HG03520 (cell line): ENCODE data around the gene HECW1.
"Not testable (repeated sequence)": the region's sequence is repeated elsewhere in the genome, so short reads cannot be mapped to it uniquely, and the experiment has no call there.

Experiments used
- ATAC-seq: cut with Tn5 transposase; IDR thresholded peaks from one replicate; pipeline ENCODE4 v1.9.1; 2021; ENCODE audit warnings: mild to moderate bottlenecking, moderate library complexity; ENCODE audit not compliant: unreplicated experiment

Gene HECW1

DNA sequence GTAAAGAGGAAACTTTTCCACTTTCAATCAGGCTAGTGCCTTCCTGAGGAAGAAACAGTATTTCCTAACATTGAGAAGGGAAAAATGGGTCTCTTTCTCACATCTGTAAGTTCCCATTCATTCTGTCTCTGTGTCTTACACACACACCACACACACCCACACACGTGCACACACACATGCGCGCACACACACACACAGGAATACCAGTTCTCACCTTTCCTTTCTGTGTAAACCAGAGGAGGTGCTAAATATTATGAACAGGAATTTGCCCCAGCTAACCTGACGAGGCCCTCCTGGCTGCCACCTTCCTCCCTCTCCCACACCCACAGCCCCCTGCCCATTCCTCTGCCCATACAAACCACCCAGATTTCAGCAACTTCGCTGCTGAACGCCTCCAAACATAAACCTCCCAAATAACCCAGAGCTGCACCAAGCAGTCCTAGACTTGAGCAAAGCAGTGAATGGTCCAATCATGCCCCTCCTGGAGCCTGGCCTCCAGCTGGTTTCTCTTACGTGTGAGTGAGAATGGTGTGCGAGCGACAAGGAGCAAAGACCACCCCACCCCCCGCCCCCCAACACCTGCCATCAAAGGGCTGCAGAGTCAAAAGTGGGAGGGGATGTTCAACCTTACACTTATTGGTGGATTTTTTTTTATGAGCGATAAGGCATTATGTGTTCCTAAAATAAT, 190.5 kb downstream of the HECW1 start:
- ATAC-seq = no peak

GRCh38 chr7:43303740-43304241, 191.3 kb downstream of the HECW1 start:
- ATAC-seq = no peak

GRCh38 chr7:43306404-43306803, 194.0 kb downstream of the HECW1 start:
- no peak for ATAC-seq

GRCh38 chr7:43307522-43307921, 195.1 kb downstream of the HECW1 start:
- no peak for ATAC-seq

- no peak for ATAC-seq
Observed at GRCh38 chr7:43308913-43309705, 196.7 kb downstream of the HECW1 start.

- no peak for ATAC-seq
Observed at GRCh38 chr7:43309706-43310022, 197.2 kb downstream of the HECW1 start.

- ATAC-seq = no peak
Observed at GRCh38 chr7:43311052-43311451, 198.6 kb downstream of the HECW1 start.

DNA sequence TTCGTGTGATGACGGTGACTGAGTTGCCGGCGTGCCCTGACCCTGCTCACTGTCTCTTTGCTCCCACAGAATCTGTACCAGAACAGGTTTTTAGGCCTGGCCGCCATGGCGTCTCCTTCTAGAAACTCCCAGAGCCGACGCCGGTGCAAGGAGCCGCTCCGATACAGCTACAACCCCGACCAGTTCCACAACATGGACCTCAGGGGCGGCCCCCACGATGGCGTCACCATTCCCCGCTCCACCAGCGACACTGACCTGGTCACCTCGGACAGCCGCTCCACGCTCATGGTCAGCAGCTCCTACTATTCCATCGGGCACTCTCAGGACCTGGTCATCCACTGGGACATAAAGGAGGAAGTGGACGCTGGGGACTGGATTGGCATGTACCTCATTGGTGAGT, 199.2 kb downstream of the HECW1 start:
- ATAC-seq = no peak

DNA sequence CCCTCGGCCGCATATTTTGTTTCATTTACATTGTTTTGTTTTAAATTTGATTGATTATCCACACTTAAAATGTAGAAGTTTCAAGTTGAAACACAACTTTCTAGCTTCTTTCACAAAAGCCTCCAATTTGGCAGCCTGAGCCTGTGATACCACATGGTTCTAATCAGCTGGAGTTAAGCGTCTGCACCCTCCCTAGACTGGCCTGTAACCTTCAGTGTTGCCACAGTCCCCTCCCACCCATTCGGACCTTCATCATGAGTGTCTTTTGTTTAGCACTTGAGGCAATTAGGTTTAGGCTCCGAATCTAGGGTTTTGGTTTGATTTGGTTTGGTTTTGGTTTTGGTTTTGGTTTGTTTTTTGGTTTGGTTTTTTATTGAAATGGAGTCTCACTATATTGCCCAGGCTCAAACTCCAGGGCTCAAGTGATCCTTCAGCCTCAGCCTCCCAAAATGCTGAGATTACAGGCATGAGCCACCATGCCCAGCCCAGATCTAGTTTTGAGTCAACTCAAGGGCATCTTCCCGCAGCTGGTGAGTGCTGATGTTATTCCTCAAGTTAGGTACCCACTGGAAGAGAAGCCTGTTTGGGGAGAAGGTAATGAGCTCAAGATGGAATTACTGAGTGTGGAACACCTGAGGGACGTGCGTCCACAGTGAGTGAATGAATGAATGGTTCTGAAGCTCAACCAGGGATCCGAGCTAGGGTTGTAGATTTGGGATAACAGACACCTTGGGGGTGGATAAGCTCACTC, 201.4 kb downstream of the HECW1 start:
- no peak for ATAC-seq

DNA sequence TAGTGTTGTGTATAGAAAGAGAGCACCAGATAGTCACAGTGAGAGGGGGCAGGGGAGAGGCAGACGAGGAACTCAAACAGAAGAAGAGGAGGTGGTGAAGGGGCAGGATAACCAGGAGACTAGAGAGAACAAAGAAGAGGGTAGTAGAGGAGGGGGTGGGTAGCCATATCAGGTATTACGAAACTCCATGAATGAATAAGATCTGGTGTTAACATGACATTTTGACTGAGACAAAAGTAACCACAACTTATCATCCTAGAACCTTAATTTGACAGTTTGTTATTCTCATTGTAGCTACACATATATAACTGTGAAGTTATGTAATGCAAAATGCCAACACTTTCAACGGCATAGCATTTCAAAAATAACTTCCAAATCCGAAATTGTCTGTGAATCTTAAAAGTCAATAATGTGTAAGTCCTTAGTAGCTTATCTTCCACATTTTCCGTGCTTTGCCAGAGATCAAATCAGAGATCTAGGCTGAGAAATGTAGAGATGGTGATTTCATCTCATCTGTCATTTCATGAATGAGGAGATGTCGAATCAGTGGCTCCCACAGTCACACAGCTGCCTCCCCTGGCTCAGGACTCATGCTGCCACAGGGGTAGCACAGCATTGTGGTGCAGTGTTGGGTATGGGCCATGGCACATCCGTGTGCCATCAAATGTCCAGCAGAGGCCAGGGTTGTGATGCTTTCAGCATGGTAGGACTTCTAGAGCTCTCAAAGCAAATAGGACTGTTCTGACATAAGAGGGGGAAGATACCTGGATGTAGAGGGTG, 202.1 kb downstream of the HECW1 start:
- no peak for ATAC-seq

GRCh38 chr7:43317075-43317474, 204.6 kb downstream of the HECW1 start:
- no peak for ATAC-seq

DNA sequence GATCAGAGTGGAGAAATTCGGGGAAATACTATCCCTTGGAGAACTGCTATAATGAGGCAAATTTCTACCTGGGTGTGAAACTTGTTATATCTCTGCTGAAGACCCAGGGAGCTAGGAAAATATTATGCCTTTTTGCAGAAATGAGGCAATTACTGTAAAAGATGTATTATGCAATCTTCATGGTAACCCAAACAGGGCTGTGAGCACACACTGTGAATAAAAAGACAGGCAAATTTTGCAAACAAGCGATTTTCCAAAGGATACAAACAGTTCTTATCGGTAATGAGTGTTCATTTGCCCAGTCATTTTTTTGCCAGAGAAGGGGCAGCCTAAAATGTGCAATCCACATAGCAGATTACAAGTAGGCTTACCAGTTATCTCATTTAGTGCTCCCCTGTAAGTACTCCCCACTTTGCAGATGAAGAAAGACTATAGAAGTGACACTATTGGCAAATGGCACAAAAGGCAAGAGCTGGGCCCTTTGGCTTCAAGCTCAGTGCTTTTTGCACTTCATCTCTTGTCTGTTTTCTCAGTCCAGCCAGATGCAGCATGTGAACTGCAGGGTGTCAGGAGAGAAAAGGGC, 205.8 kb downstream of the HECW1 start:
- ATAC-seq = no peak

- no peak for ATAC-seq
Observed at GRCh38 chr7:43325595-43325994, 213.1 kb downstream of the HECW1 start.

- ATAC-seq = no peak
Observed at GRCh38 chr7:43328336-43328735, 215.9 kb downstream of the HECW1 start.

DNA sequence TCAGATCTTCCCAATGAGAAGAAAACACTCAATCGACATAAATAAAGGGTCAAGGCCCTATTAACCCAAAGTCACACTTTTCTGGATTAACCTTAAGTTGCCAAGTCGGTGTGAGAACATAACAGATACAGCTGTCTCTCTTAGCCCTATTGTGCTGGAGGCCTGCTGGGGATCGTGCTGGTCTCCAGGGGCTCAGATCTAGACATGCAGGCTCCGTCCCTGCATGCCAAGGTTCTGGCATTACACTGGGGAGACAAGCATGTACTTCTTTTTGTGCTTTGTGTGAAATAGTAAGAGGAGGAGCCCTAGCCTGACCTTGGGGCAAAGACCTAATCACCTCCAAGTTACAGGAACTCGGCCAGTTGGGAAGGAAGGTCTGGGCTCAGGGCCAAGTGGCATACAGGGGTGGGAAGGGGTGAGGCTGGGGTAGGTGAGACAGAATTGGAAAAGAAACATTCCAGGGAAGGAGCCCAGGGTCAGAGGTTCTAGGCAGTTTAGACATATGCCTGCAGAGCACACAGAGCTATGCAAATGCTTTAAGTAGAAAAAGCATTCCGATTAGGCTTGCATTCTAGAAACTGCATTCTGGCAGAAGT, 216.4 kb downstream of the HECW1 start:
- ATAC-seq = no peak

DNA sequence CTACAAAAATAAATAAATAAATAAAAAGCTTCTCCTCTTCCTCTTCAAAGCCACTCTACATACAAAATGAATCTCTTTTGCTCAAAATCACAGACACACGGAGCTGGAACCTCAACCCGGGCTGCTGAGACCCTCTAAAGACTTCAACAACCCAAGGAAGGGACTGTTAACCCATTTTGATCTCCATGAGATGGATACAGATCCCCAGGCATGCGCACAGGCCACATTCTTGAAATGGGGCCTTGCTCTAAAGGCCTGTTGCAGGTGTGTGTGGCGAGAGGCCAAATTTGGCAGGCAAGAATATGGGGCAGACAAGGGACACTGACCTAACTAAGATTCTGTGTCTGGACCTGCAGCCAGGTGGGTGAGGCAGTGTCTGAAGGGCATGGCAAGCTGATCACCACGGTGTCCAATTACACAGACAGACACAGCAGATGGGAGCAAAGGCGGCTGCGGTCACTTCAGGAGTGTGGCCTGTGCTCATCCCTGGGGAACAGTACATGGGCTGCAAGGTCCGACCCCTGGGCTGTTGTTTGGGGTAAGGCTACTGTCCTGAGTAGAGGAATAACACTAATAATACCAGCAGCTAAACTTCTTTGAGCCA, 219.8 kb downstream of the HECW1 start:
- no peak for ATAC-seq

DNA sequence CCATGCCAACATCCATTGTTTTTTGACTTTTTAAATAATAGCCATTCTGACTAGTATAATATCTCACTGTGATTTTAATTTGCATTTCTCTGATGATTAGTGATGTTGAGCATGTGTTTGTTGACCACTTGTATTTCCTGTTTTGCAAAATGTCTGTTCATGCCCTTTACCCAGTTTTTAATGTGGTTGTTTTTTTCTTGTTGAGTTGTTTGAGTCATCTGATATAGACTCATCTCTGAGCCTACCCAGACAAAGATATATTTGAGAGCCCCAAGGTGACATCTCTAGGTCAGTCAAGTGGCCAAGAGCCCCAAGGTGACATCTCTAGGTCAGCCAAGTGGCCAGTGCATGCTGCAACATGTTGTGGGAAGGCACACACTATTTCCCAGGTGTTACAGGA, 224.7 kb downstream of the HECW1 start:
- no peak for ATAC-seq

DNA sequence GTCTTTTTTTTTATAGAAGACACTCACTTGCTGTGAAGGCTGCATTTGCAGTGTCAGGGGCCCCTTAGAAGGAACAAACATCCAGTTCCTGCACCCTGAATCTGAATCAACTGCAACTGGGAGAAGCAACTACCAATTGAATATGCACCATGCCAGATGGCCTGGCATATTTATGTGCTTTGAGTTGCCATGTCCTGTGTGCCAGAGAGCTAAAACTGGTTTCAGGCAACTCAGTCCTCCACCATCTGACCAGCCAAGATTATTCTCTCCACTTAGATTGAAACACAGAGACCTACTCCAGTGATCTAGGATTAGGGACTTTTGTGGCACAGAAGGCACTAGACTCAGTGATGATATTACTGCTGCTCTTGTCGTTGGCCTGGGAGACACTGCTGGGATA, 225.4 kb downstream of the HECW1 start:
- no peak for ATAC-seq

DNA sequence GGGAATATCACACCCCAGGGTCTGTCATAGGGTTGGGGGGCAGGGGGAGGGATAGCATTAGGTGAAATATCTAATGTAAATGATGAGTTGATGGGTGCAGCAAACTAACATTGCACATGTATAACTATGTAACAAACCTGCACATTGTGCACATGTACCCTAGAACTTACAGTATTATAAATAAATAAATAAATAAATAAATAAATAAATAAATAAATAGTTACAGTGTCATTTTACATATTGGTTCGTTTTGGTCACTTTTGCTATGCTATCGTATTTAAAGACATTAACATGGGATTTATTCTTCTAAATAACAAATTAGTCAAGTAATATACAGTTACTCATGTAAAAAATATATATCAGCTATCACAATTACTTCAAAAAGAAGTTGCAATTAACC, 228.7 kb downstream of the HECW1 start:
- ATAC-seq = no peak

DNA sequence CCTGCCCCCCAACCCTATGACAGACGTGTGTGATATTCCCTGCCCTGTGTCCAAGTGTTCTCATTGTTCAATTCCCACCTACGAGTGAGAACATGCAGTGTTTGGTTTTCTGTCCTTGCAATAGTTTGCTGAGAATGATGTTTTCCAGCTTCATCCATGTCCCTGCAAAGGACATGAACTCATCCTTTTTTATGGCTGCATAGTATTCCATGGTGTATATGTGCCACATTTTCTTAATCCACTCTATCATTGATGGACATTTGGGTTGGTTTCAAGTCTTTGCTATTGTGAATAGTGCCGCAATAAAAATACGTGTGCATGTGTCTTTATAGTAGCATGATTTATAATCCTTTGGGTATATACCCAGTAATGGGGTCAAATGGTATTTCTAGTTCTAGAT, 231.0 kb downstream of the HECW1 start:
- not testable (repeated sequence) for ATAC-seq
